ENCODE data around the gene ABHD6. TPM values are rescaled to one million over a fixed set of nuclear protein-coding genes. Genes with fewer than 3 reads are reported as not detected.

Gene ABHD6
- total RNA-seq, 1 experiment from 2014 or later: 3.4 TPM

DNA sequence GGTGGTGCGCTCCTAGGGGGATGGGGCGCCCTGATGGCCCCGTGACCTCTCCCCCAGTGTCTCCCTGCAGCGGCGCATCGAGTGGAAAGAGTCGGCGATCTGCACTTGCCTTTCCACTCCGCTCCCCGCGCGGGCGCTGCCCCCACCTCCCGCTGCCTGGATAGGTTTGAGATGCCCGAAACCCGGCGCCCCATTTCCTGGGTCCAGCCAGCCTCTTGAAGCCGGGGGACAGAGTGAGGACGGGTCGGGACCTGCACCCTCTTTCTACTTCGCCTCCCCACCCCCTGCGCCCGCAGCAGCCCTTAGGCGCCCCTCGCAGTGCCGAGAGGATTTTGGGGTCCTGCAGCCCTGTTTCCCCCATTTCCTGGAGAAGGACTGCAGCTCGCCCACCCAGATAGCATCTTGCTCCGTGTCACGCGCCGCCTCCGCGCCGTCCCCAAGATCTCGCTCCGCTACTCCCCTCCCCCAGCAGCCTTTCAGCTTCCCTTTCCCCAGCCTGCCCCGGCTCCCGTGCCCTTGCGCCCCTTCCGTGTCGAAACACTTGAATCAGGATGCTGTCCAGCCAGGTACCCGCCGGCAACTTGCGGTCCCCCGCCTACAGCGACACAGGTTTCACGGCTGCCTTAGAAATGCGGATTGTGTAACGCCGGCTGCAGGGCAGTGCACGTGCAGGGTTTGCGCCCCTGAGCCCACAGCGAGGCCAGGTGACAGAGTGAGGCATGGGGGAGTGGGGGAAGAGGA is 519 bp downstream of the ABHD6 start:
- BruUV-seq (replicated peaks): no TSS peak
- POLR2A ChIA-PET: interaction anchor here (0.7 to 2.4 kb wide), 12 partner anchors 12 to 180 kb away, joined by 3 to 10 read pairs (median 5); partner anchors contain the start of genes HTD2 and RPP14
- Mint-ChIP-seq H3K4me1 (ENCODE audit: insufficient read depth, unreplicated experiment) (peaks cover 23% of the 10 kb centered on the region), H3K27ac (ENCODE audit: low read depth, unreplicated experiment) (peak overlapping the region; percentile 75), H3K27me3 (ENCODE audit: insufficient read depth, unreplicated experiment) (no peaks in the 10 kb centered on the region), H3K36me3 (ENCODE audit: insufficient read depth, unreplicated experiment) (no peaks in the 10 kb centered on the region), H3K9me3 (ENCODE audit: unreplicated experiment) (no peaks in the 10 kb centered on the region), H3K4me3 (ENCODE audit: unreplicated experiment) (peak overlapping the region; percentile 87)
- intact Hi-C loops (cut with micrococcal nuclease): loop anchor here (1.0 kb wide), 3 partner anchors 21 to 62 kb away; no protein-coding TSS in a partner anchor
- TF ChIP-seq, protein P1, sequence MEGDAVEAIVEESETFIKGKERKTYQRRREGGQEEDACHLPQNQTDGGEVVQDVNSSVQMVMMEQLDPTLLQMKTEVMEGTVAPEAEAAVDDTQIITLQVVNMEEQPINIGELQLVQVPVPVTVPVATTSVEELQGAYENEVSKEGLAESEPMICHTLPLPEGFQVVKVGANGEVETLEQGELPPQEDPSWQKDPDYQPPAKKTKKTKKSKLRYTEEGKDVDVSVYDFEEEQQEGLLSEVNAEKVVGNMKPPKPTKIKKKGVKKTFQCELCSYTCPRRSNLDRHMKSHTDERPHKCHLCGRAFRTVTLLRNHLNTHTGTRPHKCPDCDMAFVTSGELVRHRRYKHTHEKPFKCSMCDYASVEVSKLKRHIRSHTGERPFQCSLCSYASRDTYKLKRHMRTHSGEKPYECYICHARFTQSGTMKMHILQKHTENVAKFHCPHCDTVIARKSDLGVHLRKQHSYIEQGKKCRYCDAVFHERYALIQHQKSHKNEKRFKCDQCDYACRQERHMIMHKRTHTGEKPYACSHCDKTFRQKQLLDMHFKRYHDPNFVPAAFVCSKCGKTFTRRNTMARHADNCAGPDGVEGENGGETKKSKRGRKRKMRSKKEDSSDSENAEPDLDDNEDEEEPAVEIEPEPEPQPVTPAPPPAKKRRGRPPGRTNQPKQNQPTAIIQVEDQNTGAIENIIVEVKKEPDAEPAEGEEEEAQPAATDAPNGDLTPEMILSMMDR (IDR thresholded peaks at IDR 0.05; ENCODE audit: unreplicated experiment): no peak
- DNase-seq (ENCODE audit: unreplicated experiment): no peak
- CTCF ChIA-PET: interaction anchor here (0.5 to 2.1 kb wide), 7 partner anchors 11 to 1166 kb away, joined by 3 to 8 read pairs (median 4); no protein-coding TSS in a partner anchor

DNA sequence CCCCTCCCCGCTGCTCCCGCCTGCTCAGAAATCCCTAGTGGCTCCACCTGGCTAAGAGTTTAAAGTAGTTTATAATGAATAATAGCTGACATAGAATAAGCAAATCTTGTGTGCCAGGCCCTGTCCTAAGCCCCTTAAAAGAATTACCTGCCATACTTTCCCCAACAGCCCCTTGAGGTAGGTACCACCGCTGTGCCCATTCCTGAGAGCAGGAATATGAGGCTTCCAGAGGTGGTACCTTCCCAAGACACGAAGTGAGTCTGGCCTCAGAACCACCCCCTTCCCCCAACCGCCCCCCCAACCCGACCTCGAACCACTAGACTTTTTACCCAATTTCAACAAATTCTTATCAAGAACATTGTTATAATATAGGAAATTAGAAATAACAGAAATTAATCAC is 1.2 kb downstream of the ABHD6 start:
- POLR2A ChIA-PET: interaction anchor here (0.7 to 2.4 kb wide), 11 partner anchors 9 to 97 kb away, joined by 3 to 10 read pairs (median 5); no protein-coding TSS in a partner anchor
- BruUV-seq (replicated peaks): no TSS peak

DNA sequence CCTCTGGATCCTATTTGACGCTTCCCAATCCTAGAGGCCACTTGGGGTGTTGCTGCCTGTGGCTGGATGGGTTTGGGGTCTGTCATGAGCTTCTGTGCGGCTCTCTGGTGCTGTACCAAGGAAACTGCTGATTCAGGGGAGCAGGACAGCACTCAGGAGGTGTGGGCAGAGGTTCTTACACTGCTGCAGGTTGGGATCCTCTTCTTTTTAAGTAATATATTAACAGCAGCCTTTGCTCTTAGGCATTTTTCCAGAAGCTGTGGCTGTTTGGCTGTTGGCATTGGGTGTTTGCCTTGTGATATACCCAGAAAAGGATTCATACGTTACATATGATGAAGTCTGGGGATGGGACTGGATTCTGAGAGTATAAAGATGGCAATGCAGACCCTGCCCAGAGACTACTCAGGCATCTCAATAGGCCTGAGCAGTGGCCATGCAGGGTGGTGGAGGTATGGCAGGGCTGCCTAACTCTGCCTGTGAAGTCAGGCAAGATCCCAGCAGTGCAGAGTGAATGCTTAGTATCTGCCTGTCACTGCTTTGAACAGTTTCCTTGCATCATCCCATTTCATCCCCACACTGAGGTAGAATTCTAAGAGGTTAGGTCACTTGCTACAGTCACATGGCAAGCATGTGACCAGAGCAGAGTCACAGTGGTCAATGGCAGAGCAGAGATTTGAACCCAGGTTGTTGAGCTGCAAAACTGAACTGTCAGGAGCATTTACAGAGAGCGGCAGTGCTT is 3.9 kb downstream of the ABHD6 start:
- no TSS peak for BruUV-seq (replicated peaks)
- CTCF ChIA-PET: interaction anchor here (0.6 to 2.7 kb wide), 4 partner anchors 53 to 417 kb away, joined by 3 to 16 read pairs (median 8); partner anchors contain the start of genes HTD2 and RPP14
- H3K9me3 Mint-ChIP-seq (ENCODE audit: unreplicated experiment): no peaks in the 10 kb centered on the region

More for the DNA sequence above, 1.2 kb downstream of the ABHD6 start:
- Mint-ChIP-seq H3K9me3 (ENCODE audit: unreplicated experiment) (no peaks in the 10 kb centered on the region), H3K4me3 (ENCODE audit: unreplicated experiment) (peak overlapping the region; percentile 87), H3K36me3 (ENCODE audit: insufficient read depth, unreplicated experiment) (no peaks in the 10 kb centered on the region), H3K27ac (ENCODE audit: low read depth, unreplicated experiment) (peak overlapping the region; percentile 75), H3K4me1 (ENCODE audit: insufficient read depth, unreplicated experiment) (peaks cover 23% of the 10 kb centered on the region), H3K27me3 (ENCODE audit: insufficient read depth, unreplicated experiment) (no peaks in the 10 kb centered on the region)
- TF ChIP-seq, protein P1 (IDR thresholded peaks at IDR 0.05; ENCODE audit: unreplicated experiment): no peak
- intact Hi-C loops (cut with micrococcal nuclease): no loop called here
- CTCF ChIA-PET: interaction anchor here (0.5 to 2.7 kb wide), 10 partner anchors 11 to 1166 kb away, joined by 3 to 12 read pairs (median 4); partner anchors contain the start of genes HTD2 and RPP14
- no peak for DNase-seq (ENCODE audit: unreplicated experiment)

More for the DNA sequence above, 3.9 kb downstream of the ABHD6 start:
- no peak for DNase-seq (ENCODE audit: unreplicated experiment)
- Mint-ChIP-seq H3K4me1 (ENCODE audit: insufficient read depth, unreplicated experiment) (peaks cover 17% of the 10 kb centered on the region), H3K36me3 (ENCODE audit: insufficient read depth, unreplicated experiment) (no peaks in the 10 kb centered on the region), H3K4me3 (ENCODE audit: unreplicated experiment) (no peak overlapping the region), H3K27me3 (ENCODE audit: insufficient read depth, unreplicated experiment) (no peaks in the 10 kb centered on the region), H3K27ac (ENCODE audit: low read depth, unreplicated experiment) (no peak overlapping the region)
- TF ChIP-seq, protein P1 (IDR thresholded peaks at IDR 0.05; ENCODE audit: unreplicated experiment): no peak
- intact Hi-C loops (cut with micrococcal nuclease): no loop called here
- POLR2A ChIA-PET: interaction anchor here (0.7 to 2.1 kb wide), 4 partner anchors 9 to 65 kb away, joined by 3 to 9 read pairs (median 4); partner anchors contain the start of genes HTD2 and RPP14

All from MCF 10A (cell line).